A673 (cell line): ENCODE results near the gene MAST4.

Experiments
- EZH2 ChIP-seq: fragments of 200-600 bp; sonication (generic); IDR thresholded peaks from 2 replicates; pipeline ENCODE4 v1.6.1; 2017; ENCODE audit warnings: borderline replicate concordance, low read depth, mild to moderate bottlenecking, mixed read lengths, antibody characterized with exemption, low read length; ENCODE audit not compliant: poor library complexity, severe bottlenecking
- TF ChIP-seq, protein P1 (sequence below): fragments of 300-800, 200-600 bp; sonication (generic); conservative IDR thresholded peaks from 2 replicates; pipeline ENCODE4 v1.5.1; 2017; ENCODE audit warnings: low read depth, mild to moderate bottlenecking, antibody characterized with exemption, low read length, moderate library complexity, mixed read lengths

DNA sequence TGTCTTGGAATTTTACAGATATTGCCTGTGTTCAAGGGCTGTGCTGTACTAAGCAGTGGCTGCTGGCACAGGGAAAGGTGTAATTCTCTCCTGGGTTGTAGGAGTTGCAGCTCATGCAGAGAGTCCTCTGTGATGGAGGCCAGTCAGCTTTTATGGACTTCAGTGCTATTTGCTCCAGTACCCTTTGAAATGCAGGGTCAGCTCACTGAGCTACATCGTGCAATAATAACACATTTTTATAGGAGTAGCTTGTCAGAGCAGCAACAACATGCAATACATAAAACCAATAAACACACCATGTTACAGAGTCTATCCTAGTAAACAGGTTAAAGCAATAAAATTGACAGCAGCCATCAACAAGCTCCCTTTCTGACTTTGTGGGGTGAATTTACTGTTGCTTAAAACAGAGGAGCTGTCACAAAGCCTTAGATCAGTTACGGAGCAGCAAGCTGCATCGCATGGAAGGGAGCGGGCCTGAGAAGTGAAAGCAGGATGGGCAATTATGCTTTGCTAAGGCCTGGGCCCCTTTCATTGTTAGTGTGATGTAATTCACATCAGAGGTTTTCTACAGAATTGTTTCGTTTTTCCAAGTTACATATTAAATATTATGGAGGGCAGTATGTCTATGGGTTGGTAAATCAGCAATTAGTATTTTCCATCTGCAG lies 583.6 kb downstream of the MAST4 start:
- TF ChIP-seq, protein P1, sequence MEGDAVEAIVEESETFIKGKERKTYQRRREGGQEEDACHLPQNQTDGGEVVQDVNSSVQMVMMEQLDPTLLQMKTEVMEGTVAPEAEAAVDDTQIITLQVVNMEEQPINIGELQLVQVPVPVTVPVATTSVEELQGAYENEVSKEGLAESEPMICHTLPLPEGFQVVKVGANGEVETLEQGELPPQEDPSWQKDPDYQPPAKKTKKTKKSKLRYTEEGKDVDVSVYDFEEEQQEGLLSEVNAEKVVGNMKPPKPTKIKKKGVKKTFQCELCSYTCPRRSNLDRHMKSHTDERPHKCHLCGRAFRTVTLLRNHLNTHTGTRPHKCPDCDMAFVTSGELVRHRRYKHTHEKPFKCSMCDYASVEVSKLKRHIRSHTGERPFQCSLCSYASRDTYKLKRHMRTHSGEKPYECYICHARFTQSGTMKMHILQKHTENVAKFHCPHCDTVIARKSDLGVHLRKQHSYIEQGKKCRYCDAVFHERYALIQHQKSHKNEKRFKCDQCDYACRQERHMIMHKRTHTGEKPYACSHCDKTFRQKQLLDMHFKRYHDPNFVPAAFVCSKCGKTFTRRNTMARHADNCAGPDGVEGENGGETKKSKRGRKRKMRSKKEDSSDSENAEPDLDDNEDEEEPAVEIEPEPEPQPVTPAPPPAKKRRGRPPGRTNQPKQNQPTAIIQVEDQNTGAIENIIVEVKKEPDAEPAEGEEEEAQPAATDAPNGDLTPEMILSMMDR, result no peak
- TF ChIP-seq EZH2, result no peak
